Measurements from ENCODE around the gene MTUS2.

- TF ChIP-seq CTCF (IDR thresholded peaks at IDR 0.05; ENCODE audit: low read length) (no peak), EZH2 (optimal IDR thresholded peaks at IDR 0.05; ENCODE audit: low read depth, low read length) (no peak), EZH2phosphoT487 (IDR thresholded peaks at IDR 0.05; ENCODE audit: low read length) (no peak)
These were observed 707.4 kb downstream of the MTUS2 start for GRCh38 chr13:29527511-29527910.

Measured in MM.1S (cell line).